Ishikawa (cell line): ENCODE measurements around the gene RCAN2.

Experiments
- CEBPB ChIP-seq: IDR thresholded peaks from 2 replicates; pipeline ENCODE4 v1.6.1; 2012
- CREB1 ChIP-seq: IDR thresholded peaks from 2 replicates; pipeline ENCODE4 v1.6.1; 2012; ENCODE audit warnings: low read depth
- EGR1 ChIP-seq: IDR thresholded peaks from 2 replicates; pipeline ENCODE4 v1.6.1; 2012
- EP300 ChIP-seq: IDR thresholded peaks from 2 replicates; pipeline ENCODE4 v1.6.1; 2012; ENCODE audit warnings: borderline replicate concordance
- FOXM1 ChIP-seq: IDR thresholded peaks from 2 replicates; pipeline ENCODE4 v1.6.1; 2012; ENCODE audit warnings: low read depth, borderline replicate concordance
- MAX ChIP-seq: IDR thresholded peaks from 2 replicates; pipeline ENCODE4 v1.6.1; 2012
- NFIC ChIP-seq: IDR thresholded peaks from 2 replicates; pipeline ENCODE4 v1.6.1; 2012
- RAD21 ChIP-seq: IDR thresholded peaks from 2 replicates; pipeline ENCODE4 v1.6.1; 2012; ENCODE audit warnings: low read depth
- TAF1 ChIP-seq: IDR thresholded peaks from 2 replicates; pipeline ENCODE4 v1.6.1; 2012; ENCODE audit warnings: low read depth, mild to moderate bottlenecking
- TCF12 ChIP-seq: IDR thresholded peaks from 2 replicates; pipeline ENCODE4 v1.6.1; 2012; ENCODE audit warnings: low read depth
- TEAD4 ChIP-seq: IDR thresholded peaks from 2 replicates; pipeline ENCODE4 v1.6.1; 2012
- USF1 ChIP-seq: IDR thresholded peaks from 2 replicates; pipeline ENCODE4 v1.6.1; 2012
- YY1 ChIP-seq: IDR thresholded peaks from 2 replicates; pipeline ENCODE4 v1.6.1; 2012; ENCODE audit warnings: low read depth
- ZBTB7A ChIP-seq: IDR thresholded peaks from 2 replicates; pipeline ENCODE4 v1.6.1; 2012; ENCODE audit warnings: low read depth
- TF ChIP-seq, protein P1 (sequence below): IDR thresholded peaks from 2 replicates; pipeline ENCODE4 v1.6.1; 2012; ENCODE audit warnings: low read depth, mild to moderate bottlenecking

Gene RCAN2

DNA sequence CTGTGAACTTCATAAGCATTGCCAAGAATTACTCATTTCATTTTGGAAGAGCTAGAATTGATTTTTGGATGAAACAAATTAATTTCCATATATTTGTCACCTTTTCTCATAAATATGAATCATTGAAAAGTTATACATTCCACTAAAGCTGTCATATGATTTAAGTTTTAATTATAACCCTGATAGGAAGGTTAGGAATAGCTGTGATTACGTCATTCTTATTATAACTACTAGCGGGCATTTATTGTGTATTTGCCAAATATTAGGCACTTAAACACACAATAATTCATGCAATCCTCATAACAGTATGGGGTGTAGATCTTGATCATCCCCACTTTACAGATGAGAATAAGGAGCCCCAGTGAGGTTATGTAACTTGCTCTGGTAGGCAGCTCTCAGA, 243.1 kb downstream of the RCAN2 start:
- TF ChIP-seq TEAD4 (no peak), TCF12 (no peak), YY1 (no peak), NFIC (no peak), CREB1 (no peak), TAF1 (no peak), EP300 (no peak), RAD21 (no peak), ZBTB7A (no peak), FOXM1 (no peak)
- TF ChIP-seq, protein P1, sequence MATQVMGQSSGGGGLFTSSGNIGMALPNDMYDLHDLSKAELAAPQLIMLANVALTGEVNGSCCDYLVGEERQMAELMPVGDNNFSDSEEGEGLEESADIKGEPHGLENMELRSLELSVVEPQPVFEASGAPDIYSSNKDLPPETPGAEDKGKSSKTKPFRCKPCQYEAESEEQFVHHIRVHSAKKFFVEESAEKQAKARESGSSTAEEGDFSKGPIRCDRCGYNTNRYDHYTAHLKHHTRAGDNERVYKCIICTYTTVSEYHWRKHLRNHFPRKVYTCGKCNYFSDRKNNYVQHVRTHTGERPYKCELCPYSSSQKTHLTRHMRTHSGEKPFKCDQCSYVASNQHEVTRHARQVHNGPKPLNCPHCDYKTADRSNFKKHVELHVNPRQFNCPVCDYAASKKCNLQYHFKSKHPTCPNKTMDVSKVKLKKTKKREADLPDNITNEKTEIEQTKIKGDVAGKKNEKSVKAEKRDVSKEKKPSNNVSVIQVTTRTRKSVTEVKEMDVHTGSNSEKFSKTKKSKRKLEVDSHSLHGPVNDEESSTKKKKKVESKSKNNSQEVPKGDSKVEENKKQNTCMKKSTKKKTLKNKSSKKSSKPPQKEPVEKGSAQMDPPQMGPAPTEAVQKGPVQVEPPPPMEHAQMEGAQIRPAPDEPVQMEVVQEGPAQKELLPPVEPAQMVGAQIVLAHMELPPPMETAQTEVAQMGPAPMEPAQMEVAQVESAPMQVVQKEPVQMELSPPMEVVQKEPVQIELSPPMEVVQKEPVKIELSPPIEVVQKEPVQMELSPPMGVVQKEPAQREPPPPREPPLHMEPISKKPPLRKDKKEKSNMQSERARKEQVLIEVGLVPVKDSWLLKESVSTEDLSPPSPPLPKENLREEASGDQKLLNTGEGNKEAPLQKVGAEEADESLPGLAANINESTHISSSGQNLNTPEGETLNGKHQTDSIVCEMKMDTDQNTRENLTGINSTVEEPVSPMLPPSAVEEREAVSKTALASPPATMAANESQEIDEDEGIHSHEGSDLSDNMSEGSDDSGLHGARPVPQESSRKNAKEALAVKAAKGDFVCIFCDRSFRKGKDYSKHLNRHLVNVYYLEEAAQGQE, result no peak

DNA sequence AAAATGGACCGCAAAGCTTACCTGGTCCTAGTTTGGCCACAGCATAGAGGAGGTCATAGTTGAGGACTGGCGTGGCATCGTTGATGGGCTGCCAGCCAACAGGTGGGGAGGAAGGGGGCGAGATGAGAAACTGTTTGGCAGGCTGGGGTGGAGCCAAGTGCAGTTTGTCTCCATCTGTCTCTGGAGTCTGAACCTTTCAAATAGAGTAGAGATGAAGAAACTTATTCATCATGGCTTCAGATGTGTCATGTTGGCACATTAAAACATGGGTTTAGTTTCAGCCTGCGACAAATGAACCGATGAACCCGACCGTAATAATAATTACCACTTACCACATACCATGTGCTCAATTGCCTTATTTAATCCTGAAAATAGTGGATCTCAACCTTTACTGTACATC, 244.5 kb downstream of the RCAN2 start:
- TF ChIP-seq NFIC (no peak), EGR1 (no peak), TEAD4 (no peak), ZBTB7A (no peak), YY1 (no peak), MAX (no peak), CEBPB (no peak), TAF1 (no peak), EP300 (no peak), TCF12 (no peak), FOXM1 (no peak)
- TF ChIP-seq, protein P1, result no peak

- TF ChIP-seq RAD21 (no peak), TCF12 (no peak), CEBPB (no peak)
Observed at GRCh38 chr6:46246081-46246480, 245.2 kb downstream of the RCAN2 start.

DNA sequence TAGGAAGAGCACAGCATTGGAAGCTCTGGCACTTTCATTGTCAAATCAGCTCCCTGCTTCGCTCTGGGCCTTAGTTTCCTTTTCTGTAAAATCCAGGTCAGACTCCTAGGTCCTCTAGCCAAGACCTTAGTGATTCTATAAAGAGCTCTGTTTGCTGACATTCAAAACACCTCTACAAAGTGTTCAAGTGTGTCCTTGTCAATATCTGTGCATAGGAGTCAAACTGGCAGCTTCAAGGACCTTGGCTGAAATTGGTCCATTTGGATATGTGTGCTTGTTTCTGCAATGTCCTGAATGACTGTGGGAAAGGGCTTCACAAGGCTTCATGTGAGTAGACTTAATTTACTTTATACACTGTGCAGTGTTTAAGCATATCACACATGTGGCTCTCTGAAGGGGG, 246.6 kb downstream of the RCAN2 start:
- TF ChIP-seq EP300 (no peak), RAD21 (no peak), NFIC (no peak), ZBTB7A (no peak), USF1 (no peak), YY1 (no peak), MAX (no peak), TEAD4 (no peak)
- TF ChIP-seq, protein P1, result no peak

- TF ChIP-seq EGR1 (no peak), TCF12 (no peak), RAD21 (no peak), YY1 (no peak), USF1 (no peak), CREB1 (no peak), NFIC (no peak), TAF1 (no peak), MAX (no peak), EP300 (no peak), ZBTB7A (no peak), TEAD4 (no peak)
- TF ChIP-seq, protein P1, result no peak
Observed at GRCh38 chr6:46243754-46244153, 247.5 kb downstream of the RCAN2 start.
